Omental fat pad (tissue), 4 donors: ENCODE results near the gene CMSS1. TPM values are rescaled to one million over a fixed set of nuclear protein-coding genes. Genes with fewer than 3 reads are reported as not detected.

Experiments
- ATAC-seq: fragments of 150-250 bp; one replicate; pipeline ENCODE4 v1.9.1; 2016; ENCODE audit warnings: mild to moderate bottlenecking, moderate library complexity; ENCODE audit not compliant: low FRiP score
- DNase-seq: peaks from one replicate; pipeline ENCODE4 v3.0.0-alpha.2; 2019; ENCODE audit warnings: low spot score
- total RNA-seq, 4 donors: library from RNA; depleted of rRNA; stranded (reverse); fragments of >200 nt; gene quantifications; one replicate each; pipeline ENCODE4 v1.1.0, GENCODE V29; 2016
- TF ChIP-seq, protein P1 (sequence below), 3 donors: fragments of 450-650 bp; IDR thresholded peaks; one replicate each; pipeline ENCODE4 v1.5.1; 2016 to 2017; ENCODE audit warnings: antibody characterized with exemption in 3 of 3, mild to moderate bottlenecking in 3 of 3, moderate library complexity in 2 of 3

CMSS1 gene
- total RNA-seq, 4 donors from 2014 or later: 16.9 to 29.3 (median 21.1) TPM

DNA sequence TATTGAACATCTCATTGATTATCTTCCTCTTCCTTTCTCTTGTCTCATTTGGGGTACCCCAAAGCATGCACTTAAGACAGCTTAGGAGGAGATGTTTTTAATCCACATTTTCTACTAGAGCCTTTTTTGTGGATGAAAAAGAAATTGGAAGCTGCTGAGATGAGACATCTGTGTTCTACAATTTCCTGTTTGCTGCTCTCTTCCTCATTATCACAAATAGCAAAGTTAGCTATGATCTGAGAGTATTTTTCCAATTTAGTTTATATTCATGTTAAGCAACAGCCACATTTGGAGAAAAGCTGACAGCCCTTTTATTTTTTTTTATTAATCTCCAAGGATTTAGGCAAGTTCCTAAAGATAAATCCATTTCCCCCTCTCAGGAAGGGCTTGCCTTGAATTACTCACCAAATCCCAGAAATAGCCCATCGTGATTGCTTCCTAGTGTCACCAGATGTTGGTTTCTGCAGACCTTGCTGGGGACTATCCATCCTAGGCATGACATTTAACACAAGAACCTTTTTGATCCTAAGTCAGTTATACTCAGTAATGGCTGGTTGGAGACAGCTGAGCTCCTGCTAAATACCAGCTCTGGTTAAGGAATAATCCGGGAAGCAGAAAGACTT is 367.4 kb downstream of the CMSS1 start:
- TF ChIP-seq, protein P1, sequence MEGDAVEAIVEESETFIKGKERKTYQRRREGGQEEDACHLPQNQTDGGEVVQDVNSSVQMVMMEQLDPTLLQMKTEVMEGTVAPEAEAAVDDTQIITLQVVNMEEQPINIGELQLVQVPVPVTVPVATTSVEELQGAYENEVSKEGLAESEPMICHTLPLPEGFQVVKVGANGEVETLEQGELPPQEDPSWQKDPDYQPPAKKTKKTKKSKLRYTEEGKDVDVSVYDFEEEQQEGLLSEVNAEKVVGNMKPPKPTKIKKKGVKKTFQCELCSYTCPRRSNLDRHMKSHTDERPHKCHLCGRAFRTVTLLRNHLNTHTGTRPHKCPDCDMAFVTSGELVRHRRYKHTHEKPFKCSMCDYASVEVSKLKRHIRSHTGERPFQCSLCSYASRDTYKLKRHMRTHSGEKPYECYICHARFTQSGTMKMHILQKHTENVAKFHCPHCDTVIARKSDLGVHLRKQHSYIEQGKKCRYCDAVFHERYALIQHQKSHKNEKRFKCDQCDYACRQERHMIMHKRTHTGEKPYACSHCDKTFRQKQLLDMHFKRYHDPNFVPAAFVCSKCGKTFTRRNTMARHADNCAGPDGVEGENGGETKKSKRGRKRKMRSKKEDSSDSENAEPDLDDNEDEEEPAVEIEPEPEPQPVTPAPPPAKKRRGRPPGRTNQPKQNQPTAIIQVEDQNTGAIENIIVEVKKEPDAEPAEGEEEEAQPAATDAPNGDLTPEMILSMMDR (IDR thresholded peaks at IDR 0.05): no peak
- ATAC-seq (no peak), DNase-seq (no peak)

GRCh38 chr3:100185847-100186246 is 368.2 kb downstream of the CMSS1 start:
- DNase-seq (no peak), ATAC-seq (no peak)

GRCh38 chr3:100189444-100189964 is 371.8 kb downstream of the CMSS1 start:
- TF ChIP-seq, protein P1 (IDR thresholded peaks at IDR 0.05): no peak
- DNase-seq: no peak
- ATAC-seq: peak; percentile 47

More at GRCh38 chr3:100185847-100186246, 368.2 kb downstream of the CMSS1 start:
- TF ChIP-seq, protein P1 (IDR thresholded peaks at IDR 0.05): no peak

- DNase-seq (no peak), ATAC-seq (no peak)
- TF ChIP-seq, protein P1 (IDR thresholded peaks at IDR 0.05): no peak
These were observed 377.7 kb downstream of the CMSS1 start for GRCh38 chr3:100195375-100195774.

DNA sequence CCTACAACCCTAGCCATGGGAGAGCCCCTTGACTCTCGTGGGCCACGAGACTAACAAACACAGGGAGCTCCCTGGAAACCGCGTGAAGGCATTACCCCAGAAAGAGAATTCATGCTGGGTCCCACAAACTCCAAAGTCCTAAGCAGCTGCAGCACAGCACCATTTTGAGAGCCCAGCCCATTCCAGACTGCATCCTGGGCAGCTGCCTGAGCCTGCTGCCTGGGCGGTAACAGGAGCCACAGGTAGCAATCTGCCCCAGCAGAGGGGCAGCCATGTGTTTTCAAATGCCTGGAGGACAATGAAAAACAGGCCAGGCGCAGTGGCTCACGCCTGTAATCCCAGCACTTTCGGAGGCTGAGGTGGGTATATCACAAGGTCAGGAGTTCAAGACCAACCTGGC is 380.2 kb downstream of the CMSS1 start:
- DNase-seq: no peak
- TF ChIP-seq, protein P1 (IDR thresholded peaks at IDR 0.05): no peak
- no peak for ATAC-seq

GRCh38 chr3:100198579-100199269 is 381.1 kb downstream of the CMSS1 start:
- TF ChIP-seq, protein P1 (IDR thresholded peaks at IDR 0.05): no peak
- no peak for ATAC-seq
- DNase-seq: no peak
